RWPE1 (cell line): ENCODE data around the gene HEBP2.
"Not testable (repeated sequence)": the region's sequence is repeated elsewhere in the genome, so short reads cannot be mapped to it uniquely, and the experiment has no call there.

ENCODE experiments used
- CTCF ChIA-PET: fragments of 350-600 bp; sonication (Branson Sonifier 250); formaldehyde crosslinking; extraction: SDS; loops from one replicate; lab custom pipeline; 2021; lab: Yijun Ruan, JAX
- POLR2A ChIA-PET: fragments of 400-600 bp; formaldehyde crosslinking; extraction: SDS; loops from one replicate; lab custom pipeline; 2020; ENCODE audit warnings: antibody characterized with exemption; ENCODE audit not compliant: low non-redundant PET; lab: Yijun Ruan, JAX
- DNase-seq: peaks from one replicate; pipeline ENCODE4 v3.0.0; 2012; ENCODE audit warnings: low spot score
- H3K27ac ChIP-seq: fragments of 450-650 bp; 2 replicates; pipeline ENCODE4 v1.5.1; 2017
- CTCF ChIP-seq: fragments of 450-650 bp; conservative IDR thresholded peaks from 2 replicates; pipeline ENCODE4 v1.5.1; 2017; ENCODE audit warnings: low read depth, mild to moderate bottlenecking

Gene HEBP2

DNA sequence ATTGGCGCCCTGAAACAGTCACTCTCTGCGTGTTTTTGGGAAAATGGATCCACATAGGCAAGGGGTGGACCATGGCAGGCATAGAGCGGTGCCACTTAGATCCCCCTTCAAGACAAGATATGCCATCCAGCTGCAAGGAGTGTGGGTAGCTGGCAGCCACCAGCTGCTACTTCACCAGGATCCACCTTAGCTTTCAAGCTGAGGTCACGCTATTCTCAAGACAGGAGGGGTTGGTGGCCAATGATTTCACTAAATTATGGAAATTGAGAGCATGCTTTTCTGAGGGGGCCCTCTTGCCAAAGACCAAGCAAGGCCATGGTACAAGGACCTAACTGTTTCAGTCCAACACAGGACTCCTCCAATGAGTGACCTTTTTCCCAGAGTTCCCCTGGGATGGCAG is 16.3 kb downstream of the HEBP2 start:
- CTCF ChIA-PET: no interaction called here
- no peak overlapping the region for H3K27ac ChIP-seq
- no peak for DNase-seq
- TF ChIP-seq CTCF: no peak
- POLR2A ChIA-PET: no interaction called here

- no peak for TF ChIP-seq CTCF
- H3K27ac ChIP-seq: no peak overlapping the region
- ChIA-PET CTCF (no interaction called here), POLR2A (no interaction called here)
- no peak for DNase-seq
Measured at GRCh38 chr6:138421089-138421488, 17.1 kb downstream of the HEBP2 start.

DNA sequence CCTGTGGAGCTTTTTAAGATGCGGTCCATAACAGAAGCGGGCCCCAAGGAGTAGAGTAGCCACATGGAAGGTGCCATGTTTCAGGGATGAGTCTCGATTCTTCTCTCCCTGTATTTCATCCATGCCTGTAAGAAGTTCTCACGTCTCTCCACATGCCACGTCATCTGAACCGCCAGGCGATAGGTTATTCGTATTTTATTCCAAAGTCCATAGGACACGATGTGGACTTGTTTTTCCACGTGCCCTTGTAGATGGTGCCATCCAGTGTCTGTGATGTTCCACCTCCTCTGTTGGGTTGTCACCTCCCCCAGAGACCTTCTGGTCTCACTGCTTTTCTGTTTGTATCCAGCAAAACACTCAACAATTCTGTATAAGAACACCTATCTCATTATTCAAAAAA is 17.6 kb downstream of the HEBP2 start:
- CTCF ChIA-PET: interaction anchor here (0.5 kb wide), 1 partner anchor 295 kb away, joined by 3 read pairs; no protein-coding TSS in a partner anchor

GRCh38 chr6:138422861-138423260 is 18.8 kb downstream of the HEBP2 start:
- no peak for DNase-seq
- no peak overlapping the region for H3K27ac ChIP-seq
- no peak for TF ChIP-seq CTCF
- CTCF ChIA-PET: interaction anchor here (0.7 kb wide), 1 partner anchor 10 kb away, joined by 3 read pairs; no protein-coding TSS in a partner anchor
- POLR2A ChIA-PET: no interaction called here

More for the DNA sequence above, 17.6 kb downstream of the HEBP2 start:
- no peak for DNase-seq
- no peak overlapping the region for H3K27ac ChIP-seq
- POLR2A ChIA-PET: no interaction called here
- TF ChIP-seq CTCF: no peak

- no peak for DNase-seq
- CTCF ChIA-PET: no interaction called here
Measured at GRCh38 chr6:138424004-138424904, 20.2 kb downstream of the HEBP2 start.

DNA sequence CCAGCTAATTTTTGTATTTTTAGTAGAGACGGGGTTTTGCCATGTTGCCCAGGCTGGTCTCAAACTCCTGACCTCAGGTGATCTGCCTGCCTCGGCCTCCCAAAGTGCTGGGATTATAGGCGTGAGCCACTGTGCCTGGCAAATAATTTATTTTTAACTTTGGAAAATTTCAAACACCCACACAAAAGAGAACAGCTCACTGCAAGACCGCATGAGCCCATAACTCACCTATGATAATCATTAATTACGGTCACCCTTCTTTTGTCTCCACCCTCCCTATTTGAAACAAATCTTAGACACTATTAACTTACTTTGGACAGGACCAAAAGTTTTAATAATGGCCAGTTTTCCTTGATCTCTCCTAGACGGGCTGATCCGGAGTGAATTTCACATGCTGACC is 21.2 kb downstream of the HEBP2 start:
- H3K27ac ChIP-seq, DNase-seq, POLR2A ChIA-PET, CTCF ChIA-PET: not testable (repeated sequence)

More at GRCh38 chr6:138424004-138424904, 20.2 kb downstream of the HEBP2 start:
- POLR2A ChIA-PET: no interaction called here
- H3K27ac ChIP-seq: no peak overlapping the region
- no peak for TF ChIP-seq CTCF
